NCI-H2107 (cell line): Measurements from ENCODE around the gene SNUPN.

Experiments
- DNase-seq: peaks from one replicate; lab custom pipeline; 2025; lab: John Stamatoyannopoulos, UW

The SNUPN gene

DNA sequence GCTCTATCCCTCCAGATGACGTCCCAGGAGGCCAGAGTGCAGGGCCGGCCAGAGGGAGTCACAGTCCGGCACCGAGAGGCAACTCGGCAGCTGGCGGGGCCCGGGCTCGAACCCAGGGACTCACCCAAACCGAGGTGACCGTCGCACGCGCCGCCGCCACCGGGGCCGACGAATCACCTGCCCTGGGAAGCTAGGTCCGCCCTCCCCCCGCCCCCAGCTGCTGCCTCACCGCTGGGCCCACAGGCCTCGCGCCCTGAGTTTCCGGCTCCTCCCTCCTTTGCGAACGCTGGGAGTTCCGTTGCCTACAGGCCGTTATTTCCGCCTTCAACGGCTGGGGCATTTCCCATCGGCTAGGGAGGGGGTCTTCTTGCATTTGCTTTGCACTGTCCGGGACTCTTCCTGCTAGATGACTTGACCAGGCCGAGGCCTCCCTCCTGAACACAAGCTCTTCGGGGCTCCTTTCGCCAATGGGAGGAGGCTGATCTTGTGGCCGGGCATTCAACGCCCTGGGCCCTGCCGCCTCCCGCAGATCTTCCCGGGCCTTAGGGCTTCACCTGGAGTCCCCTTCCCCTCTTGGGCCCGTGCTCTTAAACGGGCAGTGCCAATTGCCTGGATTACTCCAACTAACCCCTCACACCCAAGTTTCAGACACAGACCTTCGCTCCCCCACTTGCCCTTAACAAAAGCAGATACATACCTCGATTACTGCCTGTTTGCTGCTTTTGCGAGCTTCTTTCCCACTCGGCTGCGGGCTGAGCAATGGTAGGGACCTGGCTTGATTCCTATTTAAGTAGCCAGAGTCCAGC is at the start of gene SNUPN:
SNUPN (minus strand) TSS at position 184 of the 806 bp plus-strand sequence. CDS start 4,674 bp downstream, outside the sequence.
- peak; percentile 53 for DNase-seq

DNA sequence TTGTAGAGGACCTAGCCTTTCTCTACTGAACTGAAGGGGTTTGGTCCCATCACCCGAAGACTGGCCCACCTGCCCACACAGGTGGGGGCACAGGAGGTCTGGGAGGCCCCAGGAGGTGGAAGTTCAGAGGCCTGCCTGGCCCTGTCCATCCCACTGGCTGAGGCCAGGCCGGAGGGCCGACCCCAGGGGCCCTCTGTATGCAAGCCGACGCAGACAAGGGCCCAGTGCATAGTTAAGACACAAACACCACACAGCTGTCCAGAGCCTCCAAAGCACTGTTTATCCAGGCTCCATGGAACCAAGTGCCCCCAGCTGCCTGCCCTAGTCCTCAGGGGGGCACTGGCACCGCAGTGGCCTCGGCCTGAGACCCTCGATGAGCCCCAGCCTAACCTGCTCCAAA is 48.8 kb upstream of the SNUPN start:
- no peak for DNase-seq

DNA sequence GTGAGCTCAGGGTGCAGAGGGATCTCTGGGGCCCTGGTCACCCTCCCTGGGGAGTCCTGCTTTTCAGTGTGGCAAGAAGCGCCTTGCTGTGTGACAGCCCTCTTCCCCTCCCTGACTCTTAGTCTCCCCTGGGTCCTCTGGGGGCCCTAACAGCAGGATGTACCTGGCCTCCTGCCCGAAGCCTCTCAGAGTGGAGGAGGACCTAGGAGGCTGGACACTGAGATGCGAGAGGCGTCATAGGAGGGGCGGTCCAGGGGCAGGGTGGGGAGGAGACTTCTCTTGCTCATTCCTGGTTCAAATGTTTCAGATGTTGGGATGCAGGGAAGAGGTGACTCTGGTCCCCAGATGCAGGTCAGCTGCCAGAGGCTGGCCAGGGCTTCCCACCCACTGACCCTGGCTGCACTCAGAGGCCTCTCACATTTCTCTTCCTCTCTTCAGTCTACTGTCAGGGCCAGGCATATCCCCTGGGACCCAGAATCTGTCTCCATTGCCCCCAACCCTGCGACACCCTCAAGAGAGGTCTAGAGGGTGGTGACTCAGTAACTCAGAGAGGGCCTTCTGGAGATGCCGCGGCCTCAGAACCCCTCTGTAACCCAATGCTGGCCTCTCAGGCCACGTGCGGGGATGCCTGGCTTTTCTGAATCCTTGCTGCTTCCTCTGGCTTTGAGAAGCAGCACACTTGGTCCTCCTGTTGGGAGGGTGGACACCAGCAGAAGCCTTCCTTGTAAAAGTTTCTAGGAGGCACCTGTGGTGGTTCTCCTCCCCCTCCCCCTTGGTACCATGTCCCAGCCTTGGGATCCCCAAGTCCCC is 48.1 kb upstream of the SNUPN start:
- DNase-seq, result no peak

DNA sequence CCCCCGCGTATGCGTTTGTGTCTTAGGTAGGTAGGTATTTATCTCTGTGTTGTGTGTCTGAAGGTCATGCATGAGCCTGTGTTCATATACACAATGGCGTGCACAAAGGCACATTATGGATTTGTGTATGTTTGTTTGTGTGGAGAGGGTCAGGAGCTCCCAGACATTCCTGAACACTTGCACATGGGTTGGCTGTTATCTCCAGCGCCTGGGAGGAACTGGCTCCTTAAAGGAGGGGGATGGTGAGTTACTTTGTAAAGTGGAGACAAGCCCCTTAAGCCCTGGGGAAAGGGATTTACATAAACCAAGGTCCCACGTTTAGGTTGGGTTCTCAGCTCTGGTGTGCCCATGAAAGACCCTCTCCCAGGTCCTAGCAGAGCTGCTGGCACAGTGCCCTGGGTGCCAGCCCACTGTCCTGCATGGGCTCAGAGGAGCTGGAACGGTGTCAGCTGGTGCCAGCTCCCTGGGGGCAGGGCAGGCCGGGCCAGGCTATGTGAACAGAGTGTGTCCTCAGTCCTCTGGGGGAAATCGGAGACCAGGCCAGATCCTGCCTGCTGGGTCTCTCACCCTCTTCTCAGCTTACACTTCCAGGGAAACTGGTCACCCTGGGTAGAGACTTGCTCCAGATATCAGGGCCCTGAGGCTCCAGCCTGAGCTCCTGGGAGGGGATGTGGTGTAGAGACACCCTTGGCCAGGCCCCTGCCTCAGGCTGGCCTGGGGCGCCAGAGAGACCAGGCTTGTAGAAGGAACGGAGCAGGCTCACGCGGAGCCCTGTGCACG is 47.3 kb upstream of the SNUPN start:
- DNase-seq, result no peak

DNA sequence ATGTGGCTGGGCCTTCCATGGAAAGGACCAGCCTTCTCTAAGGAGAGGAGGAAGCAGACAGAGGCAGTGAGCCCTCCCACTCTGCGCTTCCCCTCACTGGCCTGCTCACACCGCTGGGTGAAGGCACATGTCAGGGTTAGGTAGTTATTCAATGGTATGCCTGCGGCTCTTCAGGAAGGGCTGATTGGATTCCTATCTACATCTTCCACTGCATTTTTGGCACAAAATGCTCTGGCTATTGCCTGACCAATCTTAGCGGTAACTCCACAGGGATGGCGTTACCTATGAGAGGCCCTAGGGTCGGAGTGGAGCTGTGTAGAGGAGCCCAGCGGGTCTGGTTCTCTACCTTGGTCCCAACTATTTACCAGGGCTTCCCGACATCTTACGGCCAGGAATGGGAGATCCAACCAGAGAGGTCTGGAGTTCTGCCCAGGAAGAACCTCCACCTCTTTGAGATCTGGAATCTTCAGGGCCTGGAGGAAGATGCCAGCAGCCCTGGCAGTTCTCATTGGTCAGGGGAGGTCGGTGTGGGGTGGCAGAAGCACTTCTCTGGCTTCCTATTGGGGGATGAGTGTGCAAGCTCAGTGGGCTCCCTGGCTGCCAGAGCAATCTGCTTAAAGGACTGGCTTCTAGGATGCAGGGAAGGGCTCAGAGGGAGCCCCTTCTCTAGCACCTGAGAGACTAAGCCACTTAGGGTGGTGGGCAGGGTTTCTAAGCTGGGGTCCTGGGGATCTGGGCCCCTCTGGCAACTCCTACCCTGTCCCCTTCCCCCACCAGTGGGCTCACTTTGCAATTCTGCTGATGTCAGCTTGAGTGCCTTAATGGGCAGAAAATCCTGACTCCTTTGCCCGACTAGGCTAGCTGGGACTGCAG is 46.4 kb upstream of the SNUPN start:
- no peak for DNase-seq

DNA sequence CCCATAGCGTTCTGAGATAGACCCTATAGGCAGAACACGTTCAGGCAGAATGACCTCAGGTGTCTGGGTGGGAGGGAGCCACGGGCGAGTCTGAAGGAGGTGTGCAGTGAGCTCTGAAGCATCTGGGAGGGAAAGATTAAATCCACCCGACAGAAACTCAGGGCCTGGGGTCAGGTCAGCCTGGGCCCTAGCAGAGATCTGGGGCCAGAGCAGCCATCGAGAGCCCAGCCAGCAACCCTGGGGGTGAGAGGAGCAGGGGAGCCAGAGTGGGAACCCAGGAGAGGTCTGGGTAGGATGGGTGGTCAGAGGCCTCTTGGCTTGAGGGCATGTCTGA is 44.3 kb upstream of the SNUPN start:
- no peak for DNase-seq

DNA sequence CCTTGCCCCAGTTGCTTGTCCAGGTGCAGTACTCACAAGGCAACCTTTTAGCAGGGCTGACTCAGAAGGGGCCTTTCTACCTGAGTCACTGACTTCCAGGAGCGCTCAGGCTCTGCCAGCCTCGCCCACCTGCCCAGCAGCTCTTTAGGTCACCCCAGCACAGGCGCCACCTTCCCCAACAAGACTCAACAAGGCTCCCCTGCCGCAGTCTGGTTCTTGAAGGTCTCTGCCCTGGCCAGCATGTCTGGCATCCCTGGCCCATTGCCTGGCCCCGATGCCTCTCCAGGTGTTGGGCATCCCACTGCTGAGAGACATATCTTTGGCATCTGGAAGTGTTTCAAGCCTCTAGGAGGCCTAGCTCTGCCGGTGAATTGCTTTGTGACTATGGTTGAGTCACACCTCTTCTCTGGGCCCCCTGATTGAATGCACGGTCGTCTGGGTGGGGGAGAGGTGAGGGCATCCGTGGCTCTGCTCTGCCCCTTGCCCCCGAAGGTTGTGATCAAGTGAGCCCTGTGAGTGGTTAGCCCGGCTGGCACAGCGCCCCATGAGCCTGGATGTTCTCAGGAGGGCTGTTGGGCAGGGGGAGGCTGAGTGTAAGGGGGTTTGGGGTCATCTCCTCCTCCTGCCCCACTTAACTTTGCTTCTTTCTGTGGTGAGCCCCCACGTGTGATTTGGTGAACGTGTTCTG is 43.8 kb upstream of the SNUPN start:
- DNase-seq, result no peak

DNA sequence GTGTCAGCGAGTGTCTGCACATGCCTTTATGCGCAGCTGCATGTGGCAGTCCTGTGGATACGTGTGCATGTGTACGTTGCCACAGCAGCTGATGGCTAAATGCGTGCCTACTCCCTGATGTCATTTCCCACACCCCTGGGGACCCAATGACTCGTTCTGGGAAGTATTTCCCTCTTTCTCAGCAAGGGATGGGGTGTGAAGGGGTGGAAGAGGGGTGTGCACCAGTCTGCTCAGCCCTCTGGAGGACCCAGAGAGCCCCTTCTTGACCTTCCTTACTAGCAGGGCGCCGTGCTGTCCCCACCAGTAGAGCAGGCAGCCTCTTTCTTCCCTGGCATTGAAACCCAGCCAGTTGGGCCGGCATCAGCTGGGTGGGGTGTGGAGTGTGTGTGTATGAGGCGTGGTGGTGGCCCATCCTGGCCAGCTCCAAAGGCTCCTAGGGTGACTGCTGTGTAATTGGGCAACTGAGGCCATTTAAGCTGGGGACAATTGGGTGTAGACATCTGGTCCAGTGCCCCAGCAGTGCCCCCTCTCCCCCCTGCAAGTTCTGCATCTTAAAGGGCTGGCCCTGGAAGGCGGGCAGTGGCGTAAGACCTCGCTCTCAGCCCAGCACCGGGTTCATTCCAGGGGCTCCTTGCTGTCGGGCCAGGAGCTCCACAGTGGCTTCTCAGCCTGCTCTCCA is 41.4 kb upstream of the SNUPN start:
- peak; percentile 26 for DNase-seq

DNA sequence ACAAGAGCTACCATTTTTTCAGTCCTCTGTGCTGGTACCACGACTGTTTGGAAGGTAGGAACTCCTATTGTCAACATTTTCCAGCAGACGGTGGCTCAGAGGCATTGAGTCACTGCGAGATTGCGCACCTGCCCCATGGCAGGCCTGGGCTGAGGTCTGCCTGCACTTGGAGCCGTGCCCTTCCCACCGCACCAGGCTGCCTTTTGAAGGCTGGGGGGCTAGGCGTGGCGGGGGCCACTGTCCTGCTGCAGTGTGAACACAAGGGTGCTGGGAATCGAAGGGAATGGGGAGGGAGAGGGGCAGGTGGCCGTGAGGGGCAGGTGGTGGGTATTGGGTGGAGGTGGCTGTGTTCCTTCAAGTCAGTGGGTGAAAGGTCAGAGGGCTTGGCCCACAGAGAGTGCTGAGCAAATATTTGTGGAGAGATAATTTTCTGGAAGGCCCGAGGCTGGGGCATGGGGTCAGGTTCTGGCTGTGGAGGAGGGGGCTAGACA is 38.5 kb upstream of the SNUPN start:
- DNase-seq, result no peak

DNA sequence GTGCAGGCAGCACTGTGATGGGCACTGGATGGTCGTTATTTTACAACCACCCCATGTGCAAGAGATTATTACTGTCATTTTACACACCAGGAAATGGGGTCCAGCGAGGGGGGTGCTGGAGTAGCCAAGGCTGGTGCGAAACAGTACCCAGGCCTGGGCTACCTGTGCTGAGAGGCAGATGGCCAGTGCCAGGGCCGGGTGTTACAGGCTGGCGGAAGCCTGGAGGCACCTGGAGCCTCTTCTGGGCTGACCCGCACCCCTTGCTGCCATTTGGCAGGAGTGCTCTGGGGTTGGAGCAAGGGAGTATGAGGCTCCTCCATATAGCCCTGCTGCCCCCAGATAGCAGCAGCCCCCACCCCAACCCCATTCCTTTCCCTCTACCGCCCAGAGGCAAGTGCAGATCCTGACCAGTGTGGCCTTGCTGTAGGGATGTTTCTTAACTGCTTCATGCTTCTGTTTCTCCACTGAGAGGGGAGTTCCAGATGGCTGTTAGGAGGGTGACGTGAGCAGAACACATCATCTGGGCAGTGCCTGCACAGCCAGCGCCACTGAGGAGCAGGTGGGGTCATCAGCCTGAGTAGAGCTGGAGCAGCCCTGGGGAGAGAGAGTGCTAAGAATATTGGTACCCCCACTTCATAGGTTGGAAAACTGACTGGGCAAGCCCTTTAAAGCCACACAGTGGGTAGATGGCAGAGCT is 37.4 kb upstream of the SNUPN start:
- no peak for DNase-seq

DNA sequence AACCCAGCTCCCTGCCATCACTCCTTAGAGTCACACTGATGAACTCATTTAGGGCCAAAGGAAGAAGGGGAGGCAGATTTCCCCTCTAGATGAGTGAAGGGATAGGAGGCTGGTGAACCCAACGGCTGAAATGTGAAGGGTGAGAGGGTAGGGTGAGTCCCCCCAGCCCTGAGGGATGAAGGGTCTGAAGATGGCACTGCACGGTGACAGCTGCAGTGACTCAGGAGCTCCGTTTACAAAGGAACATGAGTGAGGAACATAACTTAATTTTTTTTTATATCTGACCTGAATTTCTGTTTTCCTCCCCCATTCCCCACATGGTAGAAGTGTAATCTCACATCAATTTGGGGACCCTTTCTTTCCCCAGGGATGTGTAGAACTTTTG is 36.2 kb upstream of the SNUPN start:
- no peak for DNase-seq

DNA sequence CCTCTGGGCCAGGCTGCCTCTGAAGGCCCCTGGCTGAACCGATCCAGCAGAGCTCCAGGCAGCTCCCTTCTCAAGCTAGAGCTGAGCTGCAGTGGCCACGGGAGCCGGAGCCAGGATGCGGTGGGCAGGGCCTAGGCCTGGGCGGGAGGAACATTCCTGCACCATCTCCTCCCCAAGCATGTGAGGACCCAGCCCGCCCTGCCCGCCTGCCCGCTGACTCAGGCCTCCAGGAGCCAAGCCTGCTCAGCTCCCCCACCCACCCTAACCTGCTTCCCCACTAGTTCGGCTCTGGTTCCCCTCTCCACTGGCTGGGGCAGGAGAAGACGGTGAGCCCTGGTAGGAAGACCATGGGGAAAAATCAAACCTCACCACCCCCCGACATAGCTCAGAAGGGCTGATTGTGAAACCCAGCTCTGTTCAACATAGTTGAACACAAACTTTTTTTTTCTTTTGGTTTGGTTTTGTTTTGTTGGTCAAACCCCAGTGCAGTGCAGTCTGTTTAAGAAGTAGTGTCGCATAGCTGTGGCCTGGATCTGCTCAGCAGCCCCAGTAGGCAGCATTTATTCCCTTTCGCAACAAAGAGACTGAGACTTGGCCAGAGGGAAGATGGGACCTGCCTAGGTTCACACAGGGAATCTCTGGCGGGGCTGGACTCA is 35.7 kb upstream of the SNUPN start:
- no peak for DNase-seq

DNA sequence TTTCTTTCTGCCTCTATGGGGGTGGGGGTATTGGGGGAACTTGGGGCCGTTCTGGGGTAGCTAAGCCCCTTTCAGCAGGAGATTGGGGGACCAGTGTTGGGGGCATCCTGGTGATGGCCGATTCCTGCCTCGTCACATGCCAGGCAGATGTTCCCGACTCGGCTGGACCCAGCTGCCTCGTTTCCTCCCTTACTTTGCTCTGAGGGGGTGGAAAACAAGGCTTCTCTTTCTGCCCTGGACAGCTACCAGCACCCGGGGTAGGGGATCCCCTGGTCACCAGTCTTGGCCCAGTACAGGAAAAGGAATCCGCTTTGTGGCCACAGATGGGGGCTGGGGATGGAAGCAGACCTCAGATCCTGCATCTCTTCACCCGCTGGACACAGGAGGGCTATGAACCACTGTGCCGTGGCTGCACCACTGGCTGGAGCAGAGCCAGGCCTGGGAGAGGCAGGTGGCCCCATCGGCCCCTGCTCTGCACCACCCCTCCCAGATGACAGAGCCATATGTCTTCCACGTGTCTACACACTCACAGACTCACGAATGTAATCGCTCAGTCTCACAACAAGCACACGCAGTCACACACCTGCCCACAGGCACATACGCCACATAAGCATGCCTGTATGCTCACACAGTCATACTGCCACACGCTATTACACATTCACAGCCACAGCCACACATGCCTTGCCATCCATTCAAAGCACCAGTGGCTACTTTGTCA is 34.6 kb upstream of the SNUPN start:
- no peak for DNase-seq

DNA sequence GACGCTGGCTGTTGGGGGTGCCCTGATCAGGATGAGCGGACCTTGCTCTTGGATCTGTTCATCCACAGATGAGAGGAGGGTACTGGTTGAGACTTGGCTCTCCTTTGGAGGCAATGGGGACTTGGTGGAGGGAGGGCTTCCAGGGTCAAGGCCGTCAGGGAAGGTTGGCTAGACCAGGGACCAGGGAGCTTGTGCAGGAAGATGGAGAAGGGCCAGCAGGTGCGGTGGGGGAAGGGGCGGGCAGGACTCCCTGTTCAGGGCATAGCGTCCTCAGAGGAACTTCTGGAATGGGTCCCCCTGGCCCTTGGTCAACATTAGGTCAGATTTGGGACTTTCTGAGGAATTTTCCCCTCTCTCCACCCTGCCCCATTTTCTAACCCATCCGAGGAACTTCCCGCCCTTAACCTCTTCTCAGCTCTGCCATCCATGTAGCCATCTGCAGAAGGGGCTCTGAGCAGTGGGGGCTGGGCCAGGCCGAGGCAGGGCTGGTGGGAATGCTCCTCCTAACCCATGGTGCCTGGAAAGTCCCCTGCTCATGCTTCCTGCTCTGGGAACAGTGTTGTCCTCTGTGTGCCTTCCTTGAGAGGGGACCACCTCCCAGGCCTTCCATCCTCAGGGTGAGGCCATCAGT is 33.7 kb upstream of the SNUPN start:
- no peak for DNase-seq

DNA sequence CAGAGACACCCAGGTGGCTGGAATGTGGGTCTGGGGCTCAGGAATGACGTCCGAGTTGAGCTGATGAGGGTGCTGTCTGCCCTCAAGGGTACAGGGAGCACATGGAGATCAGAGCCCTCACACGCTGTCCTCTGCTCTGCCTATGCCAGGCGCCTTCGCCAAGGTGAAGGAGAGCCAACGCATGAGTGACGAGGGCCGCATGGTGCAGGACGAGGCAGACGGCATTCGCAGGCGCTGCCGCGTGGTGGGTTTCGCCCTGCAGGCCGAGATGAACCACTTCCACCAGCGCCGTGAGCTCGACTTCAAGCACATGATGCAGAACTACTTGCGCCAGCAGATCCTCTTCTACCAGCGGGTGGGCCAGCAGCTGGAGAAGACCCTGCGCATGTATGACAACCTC is 31.3 kb upstream of the SNUPN start:
- DNase-seq, result no peak

DNA sequence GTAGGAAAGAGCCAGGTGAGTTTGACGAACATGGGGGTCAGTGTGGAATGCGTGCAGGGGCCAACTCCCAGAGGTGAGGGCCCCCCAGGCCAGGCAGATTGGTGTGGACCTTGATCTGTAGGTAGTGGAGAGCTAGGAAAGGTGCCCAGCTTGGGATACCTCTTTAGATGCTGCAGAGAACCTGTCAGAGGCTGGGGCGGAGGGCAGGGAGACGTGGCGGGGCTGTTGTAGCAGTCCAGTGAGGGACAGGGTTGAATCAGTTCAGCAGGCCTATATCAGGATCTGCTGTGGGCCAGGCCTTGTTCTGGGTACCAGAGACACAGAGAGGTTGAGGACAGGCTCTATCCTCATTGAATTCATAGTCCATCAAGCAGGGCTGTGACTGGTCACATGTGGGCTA is 30.8 kb upstream of the SNUPN start:
- DNase-seq, result no peak

DNA sequence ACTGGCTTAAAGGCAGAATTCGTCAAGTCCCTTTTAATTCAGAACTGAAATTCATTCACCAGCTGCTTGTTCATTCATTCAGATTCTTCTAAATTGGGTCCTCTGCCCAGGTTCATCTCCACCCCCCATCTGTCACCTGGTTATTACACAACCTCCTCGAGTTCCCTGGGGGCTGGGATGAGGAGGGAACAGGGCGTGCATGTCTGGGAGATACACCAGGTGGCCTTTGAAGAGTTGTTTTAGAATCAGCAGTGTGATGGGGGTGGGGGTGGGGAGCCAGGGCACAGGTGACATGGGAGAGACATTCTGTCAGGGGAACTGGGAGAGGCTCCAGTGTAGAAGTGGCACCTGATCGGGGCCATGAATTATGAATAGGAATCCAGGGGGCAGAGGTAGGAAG is 30.4 kb upstream of the SNUPN start:
- no peak for DNase-seq
